ENCODE measurements around the gene SCIN.
"Not testable (repeated sequence)": the region's sequence is repeated elsewhere in the genome, so short reads cannot be mapped to it uniquely, and the experiment has no call there.

The SCIN gene

DNA sequence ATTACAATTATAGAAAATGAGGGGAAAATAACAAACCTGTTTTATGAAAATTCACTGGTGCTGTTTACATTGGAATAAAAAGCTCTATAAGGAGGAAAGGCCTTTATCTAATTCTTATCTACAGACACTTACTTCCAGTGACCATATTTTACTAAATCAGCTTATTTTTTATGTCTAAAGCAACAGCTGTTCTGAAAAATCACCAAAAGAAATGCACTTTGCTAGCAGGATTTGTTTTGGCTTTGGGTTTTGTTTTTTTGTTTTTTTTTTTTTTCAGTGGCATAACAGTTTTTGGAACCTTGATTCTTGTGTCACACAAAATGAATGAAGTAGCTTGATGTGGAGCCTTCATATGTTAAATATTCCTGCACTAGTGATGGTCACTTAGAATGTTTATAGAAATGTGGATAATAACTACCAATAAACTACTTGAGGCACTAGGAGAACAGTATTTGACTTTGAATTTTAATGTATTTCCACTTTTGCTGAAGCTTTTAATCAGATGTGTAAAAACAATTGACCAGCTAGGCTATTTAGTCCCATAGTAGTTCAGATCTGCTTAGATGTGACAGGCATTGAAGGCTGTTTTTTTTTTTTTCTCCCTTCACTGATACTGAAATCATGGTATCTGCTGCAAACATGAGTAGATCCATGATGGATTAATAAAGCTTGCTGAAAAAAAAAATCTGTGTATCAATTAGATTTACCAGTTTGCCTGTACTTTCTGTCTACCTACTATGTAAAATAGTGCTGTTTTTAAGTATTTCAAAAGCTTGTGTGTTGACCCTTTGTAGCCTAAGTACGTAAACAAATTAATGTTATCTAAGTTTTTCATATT lies 119.7 kb downstream of the SCIN start:
- DNase-seq = no peak

DNA sequence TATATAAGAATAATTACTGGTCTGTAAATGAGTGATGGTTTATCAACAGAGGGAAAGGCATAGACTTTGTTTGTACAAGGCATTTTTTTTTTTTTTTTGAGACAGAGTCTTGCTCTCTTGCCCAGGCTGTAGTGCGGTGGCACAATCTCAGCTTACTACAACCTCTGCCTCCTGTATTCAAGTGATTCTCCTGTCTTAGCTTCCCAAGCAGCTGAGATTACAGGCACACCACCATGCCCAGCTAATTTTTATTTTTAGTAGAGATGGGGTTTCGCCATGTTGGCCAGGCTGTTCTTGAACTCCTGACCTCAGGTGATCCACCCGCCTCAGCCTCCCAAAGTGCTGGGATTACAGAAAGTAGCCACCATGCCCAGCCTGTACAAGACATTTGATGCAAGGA lies 120.9 kb downstream of the SCIN start:
- DNase-seq = not testable (repeated sequence)

DNA sequence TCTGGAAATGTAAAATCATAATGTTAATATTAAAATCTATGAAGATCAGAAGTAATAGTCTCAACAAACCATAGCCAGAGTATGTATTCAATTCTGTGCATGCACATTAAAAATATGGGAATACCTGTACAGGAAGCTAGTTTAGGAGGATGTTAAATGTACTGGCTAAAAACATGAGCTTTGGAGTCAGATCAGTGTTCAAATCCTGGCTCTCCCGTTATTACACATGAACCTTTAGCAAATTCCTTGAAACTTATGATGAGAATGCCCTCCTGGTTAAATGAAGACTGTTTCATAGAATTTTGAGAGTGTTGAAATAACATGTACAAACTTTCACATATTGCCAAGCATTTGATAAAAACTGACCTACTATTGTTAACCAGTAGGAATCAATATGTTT lies 121.5 kb downstream of the SCIN start:
- DNase-seq = no peak

DNA sequence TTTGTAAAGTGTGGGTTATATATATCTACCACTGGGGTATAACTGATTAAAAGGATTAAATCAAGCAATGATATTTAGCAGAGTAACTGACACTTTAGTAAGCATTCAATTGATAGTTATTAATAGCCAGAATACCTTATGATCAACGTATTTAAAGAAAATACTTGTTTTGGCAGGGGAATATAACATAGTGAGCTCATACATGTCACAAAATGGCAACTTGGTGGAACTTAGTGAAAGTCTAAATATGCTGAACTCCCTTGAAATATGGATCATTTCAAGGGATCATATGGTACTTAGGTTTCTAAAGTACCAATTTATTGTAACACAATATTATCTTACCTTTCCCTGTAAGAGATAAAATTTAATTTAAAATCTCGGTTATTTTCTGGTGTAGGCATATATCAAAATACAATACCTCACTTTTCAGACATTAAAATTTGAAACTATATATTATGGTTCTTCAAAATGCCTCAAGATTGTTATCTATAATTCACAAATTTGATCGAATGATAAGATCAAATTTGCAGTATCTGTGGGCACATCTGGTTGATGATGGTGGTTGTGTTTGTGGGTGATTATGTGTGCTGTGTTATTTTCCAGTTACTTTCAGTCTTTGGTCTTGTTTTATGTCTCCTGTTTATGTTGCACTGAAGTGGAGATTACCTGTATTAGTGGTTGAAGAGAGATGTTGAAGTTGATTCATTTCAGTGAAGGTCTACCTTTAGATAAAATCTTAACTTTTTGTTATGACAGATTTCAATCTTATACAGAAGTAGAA lies 122.1 kb downstream of the SCIN start:
- no peak for DNase-seq

DNA sequence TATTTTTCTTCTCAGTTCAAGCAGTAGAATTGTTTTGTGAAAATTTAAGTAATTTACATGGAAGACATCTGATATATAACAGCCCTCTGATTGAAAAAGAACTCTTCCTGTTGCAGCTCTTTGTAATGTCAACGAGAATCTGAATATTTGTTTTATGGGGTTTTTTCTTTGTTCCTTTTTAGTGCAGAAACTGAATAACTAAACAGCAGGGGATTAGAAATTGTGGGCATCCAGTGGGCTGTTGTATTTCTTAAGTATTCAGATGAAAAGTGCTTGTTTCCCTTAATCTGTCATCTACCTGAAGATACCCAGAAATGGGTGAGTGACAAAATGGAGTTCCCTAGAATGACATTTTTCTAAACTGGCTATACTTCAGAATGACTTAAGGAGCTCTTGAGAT lies 124.3 kb downstream of the SCIN start:
- no peak for DNase-seq

DNA sequence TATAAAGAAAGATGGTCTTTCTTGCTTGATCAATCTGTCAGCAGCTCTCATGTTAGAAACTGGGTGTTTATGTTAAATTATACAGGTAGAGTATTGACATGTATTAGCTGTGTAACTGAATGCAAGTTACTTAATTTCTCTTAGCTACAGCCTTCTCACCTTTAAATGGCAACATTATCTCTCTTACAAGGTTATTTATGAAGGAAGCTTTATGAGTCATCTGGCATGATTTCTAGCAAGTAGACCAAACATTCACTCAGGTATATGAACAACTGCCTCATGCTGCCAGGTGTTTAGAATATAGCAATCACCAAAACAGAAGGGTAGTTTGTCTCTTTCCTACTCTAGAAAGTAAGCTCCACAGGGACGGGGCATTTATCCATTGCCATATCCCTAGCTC lies 125.4 kb downstream of the SCIN start:
- DNase-seq = no peak

DNA sequence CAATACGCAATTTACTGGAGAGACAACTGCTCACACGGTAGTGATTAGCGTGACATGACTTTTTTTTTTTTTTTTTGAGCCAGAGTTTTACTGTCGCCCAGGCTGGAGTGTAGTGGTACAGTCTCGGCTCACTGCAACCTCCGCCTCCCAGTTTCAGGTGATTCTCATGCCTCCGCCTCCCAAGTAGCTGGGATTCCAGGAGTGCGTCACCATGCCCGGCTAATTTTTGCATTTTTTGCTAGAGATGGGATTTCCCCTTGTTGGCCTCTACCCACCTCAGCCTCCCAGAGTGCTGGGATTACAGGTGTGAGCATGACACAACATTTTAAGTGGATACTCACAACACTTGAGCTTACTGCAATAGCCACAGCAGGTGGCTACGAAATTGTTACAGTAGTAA lies 128.8 kb downstream of the SCIN start:
- no peak for DNase-seq

DNA sequence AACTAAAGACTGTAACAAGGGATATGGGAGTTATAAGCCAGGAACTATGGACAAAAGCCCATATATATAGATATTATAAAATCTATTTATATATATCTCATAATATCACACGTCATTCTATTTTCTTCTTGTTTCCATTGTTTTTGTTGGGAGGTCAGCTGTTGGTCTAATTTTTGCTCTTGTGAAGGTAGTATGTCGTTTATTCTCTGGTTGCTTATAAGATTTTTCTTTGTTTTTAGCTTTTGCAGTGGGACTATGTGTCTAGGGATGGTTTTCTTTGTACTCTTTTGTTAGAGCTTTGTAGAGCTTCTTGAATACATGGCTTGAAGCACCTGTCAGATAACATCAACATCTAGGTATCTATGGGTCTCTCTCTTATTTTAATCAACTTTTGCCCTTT lies 130.9 kb downstream of the SCIN start:
- DNase-seq = no peak

DNA sequence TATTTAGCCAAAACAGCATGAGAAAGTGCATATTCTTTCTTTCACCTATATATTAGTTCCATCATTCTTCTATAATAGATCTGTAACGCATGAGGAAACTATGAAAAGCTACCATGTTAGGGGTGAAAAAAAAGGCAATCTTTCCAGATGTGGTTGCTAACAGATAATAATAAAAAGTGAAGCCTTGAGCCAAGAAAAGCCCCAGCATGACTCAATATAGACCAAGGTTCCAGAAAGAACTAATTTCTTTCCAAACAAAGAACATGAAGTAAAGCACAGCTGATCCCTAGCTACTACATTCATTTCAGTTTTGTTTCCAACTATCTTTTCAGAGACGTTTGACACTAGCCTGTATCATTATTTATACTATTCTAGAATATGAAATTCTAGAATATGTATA lies 133.4 kb downstream of the SCIN start:
- DNase-seq = no peak

DNA sequence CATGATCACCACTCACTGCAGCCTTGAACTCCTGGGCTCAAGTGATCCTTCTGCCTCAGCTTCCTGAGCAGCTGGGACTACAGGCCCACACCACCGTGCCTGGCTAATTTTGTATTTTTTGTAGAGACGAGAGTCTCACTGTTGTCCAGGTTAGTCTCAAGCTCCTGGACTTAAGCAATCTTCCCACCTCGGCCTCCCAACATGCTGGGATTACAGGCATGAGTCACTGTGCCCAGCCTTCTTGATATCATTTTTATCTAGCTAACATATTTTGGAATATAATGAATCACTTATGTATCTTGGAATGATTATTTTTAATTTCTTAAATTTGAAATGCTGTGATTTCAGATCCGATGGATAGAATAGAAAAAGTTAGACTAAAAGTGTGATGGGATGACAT lies 135.4 kb downstream of the SCIN start:
- no peak for DNase-seq

DNA sequence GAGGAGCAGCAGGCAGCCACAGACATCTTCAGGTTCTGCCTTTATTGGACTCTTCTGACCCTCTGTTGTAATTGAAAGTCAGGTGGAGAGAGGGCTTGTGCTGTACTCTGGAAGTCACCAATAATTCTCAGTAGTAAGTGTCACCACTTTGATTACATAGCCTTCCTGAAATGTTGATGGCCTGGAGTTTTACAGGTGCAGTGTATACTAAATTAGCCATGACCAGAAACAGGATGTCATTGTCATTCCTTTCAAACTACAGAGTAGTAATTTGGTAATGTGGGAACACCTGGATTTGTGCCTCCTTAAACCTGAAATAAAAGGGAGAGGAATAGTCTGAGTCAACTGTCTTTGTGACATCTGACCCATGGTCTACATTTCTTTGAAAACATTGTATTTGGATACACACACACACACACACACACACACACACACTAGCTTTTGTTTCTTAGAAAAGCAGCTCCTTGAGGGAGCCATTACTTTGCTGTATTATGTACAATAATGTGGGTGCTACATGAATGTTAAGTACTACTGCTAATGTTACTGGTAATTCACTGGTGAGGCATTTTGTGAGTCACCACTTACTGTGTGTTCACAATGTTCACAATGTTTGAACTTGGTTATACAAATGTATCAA lies 136.5 kb downstream of the SCIN start:
- peak; percentile 82 for DNase-seq

DNA sequence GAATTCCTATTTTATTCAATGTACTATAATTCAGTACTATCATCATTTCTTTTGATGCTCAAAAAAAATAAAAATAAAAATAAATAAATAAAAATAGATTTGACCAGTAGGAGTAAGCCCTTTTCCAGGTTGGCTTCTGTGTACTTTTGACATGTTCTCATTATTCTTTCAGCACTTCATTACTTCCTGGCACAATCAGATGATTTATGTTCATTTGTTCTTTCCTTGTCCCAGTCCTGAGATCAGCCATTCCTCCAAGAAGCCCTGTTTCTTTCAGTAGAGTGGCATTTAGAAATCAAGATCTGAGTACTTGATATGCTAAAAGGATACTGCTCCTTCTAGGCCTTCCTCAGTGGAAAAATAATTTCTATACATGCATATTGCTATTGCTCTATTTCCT lies 137.8 kb downstream of the SCIN start:
- DNase-seq = no peak

All from NCI-H345 (cell line).